Measurements from ENCODE around the gene ZSCAN30.
A peak's percentile ranks its signal among the peaks of the same experiment; 100 is the strongest.

Gene ZSCAN30

GRCh38 chr18:35311496-35311895 is 21.5 kb upstream of the ZSCAN30 start:
- DNase-seq (ENCODE audit: insufficient read length) (no peak), FAIRE-seq (no peak)
- no peak for TF ChIP-seq POLR2AphosphoS5 (IDR thresholded peaks at IDR 0.05; ENCODE audit: low read depth, low read length)
- TF ChIP-seq TAF1 (IDR thresholded peaks at IDR 0.05; ENCODE audit: borderline replicate concordance, low read depth, low read length) = no peak

GRCh38 chr18:35306588-35307250 is 16.7 kb upstream of the ZSCAN30 start:
- TF ChIP-seq TAF1 (IDR thresholded peaks at IDR 0.05; ENCODE audit: borderline replicate concordance, low read depth, low read length) (no peak), POLR2AphosphoS5 (IDR thresholded peaks at IDR 0.05; ENCODE audit: low read depth, low read length) (no peak), POLR2A (IDR thresholded peaks at IDR 0.05; ENCODE audit: low read depth, low read length) (no peak)
- FAIRE-seq = no peak
- DNase-seq (ENCODE audit: insufficient read length) = no peak

- DNase-seq (ENCODE audit: insufficient read length) (no peak), FAIRE-seq (no peak)
- no peak for TF ChIP-seq POLR2A (IDR thresholded peaks at IDR 0.05; ENCODE audit: low read depth, low read length)
These were observed 13.6 kb upstream of the ZSCAN30 start for GRCh38 chr18:35303610-35304009.

- TF ChIP-seq POLR2A (IDR thresholded peaks at IDR 0.05; ENCODE audit: low read depth, low read length) = no peak
- no peak for TF ChIP-seq TAF1 (IDR thresholded peaks at IDR 0.05; ENCODE audit: borderline replicate concordance, low read depth, low read length)
- TF ChIP-seq POLR2AphosphoS5 (IDR thresholded peaks at IDR 0.05; ENCODE audit: low read depth, low read length) = no peak
- no peak for DNase-seq (ENCODE audit: insufficient read length)
- FAIRE-seq = no peak
These were observed 6.0 kb upstream of the ZSCAN30 start for GRCh38 chr18:35296060-35296459.

GRCh38 chr18:35291166-35291565 is 1.1 kb upstream of the ZSCAN30 start:
- FAIRE-seq (no peak), DNase-seq (ENCODE audit: insufficient read length) (no peak)
- TF ChIP-seq POLR2AphosphoS5 (IDR thresholded peaks at IDR 0.05; ENCODE audit: low read depth, low read length) (no peak), POLR2A (IDR thresholded peaks at IDR 0.05; ENCODE audit: low read depth, low read length) (no peak), TAF1 (IDR thresholded peaks at IDR 0.05; ENCODE audit: borderline replicate concordance, low read depth, low read length) (no peak)

- no peak for DNase-seq (ENCODE audit: insufficient read length)
- FAIRE-seq = peak; percentile 70
- no peak for TF ChIP-seq POLR2AphosphoS5 (IDR thresholded peaks at IDR 0.05; ENCODE audit: low read depth, low read length)
- no peak for TF ChIP-seq POLR2A (IDR thresholded peaks at IDR 0.05; ENCODE audit: low read depth, low read length)
- TF ChIP-seq TAF1 (IDR thresholded peaks at IDR 0.05; ENCODE audit: borderline replicate concordance, low read depth, low read length) = no peak
These were observed 319 bp downstream of the ZSCAN30 start for GRCh38 chr18:35289727-35290093.

- DNase-seq (ENCODE audit: insufficient read length) = no peak
- FAIRE-seq = peak; percentile 44
- TF ChIP-seq POLR2AphosphoS5 (IDR thresholded peaks at IDR 0.05; ENCODE audit: low read depth, low read length) (no peak), POLR2A (IDR thresholded peaks at IDR 0.05; ENCODE audit: low read depth, low read length) (no peak), TAF1 (IDR thresholded peaks at IDR 0.05; ENCODE audit: borderline replicate concordance, low read depth, low read length) (no peak)
These were observed 736 bp downstream of the ZSCAN30 start for GRCh38 chr18:35289293-35289692.

- DNase-seq (ENCODE audit: insufficient read length) (no peak), FAIRE-seq (no peak)
- TF ChIP-seq POLR2AphosphoS5 (IDR thresholded peaks at IDR 0.05; ENCODE audit: low read depth, low read length) (no peak), POLR2A (IDR thresholded peaks at IDR 0.05; ENCODE audit: low read depth, low read length) (no peak)
These were observed 5.2 kb downstream of the ZSCAN30 start for GRCh38 chr18:35284841-35285240.

GRCh38 chr18:35283923-35284794 is 5.9 kb downstream of the ZSCAN30 start:
- no peak for FAIRE-seq
- DNase-seq (ENCODE audit: insufficient read length) = no peak

GRCh38 chr18:35282353-35282752 is 7.7 kb downstream of the ZSCAN30 start:
- FAIRE-seq (no peak), DNase-seq (ENCODE audit: insufficient read length) (no peak)
- TF ChIP-seq POLR2AphosphoS5 (IDR thresholded peaks at IDR 0.05; ENCODE audit: low read depth, low read length) = no peak
- TF ChIP-seq TAF1 (IDR thresholded peaks at IDR 0.05; ENCODE audit: borderline replicate concordance, low read depth, low read length) = no peak
- TF ChIP-seq POLR2A (IDR thresholded peaks at IDR 0.05; ENCODE audit: low read depth, low read length) = no peak

More at GRCh38 chr18:35283923-35284794, 5.9 kb downstream of the ZSCAN30 start:
- TF ChIP-seq POLR2A (IDR thresholded peaks at IDR 0.05; ENCODE audit: low read depth, low read length) (no peak), TAF1 (IDR thresholded peaks at IDR 0.05; ENCODE audit: borderline replicate concordance, low read depth, low read length) (no peak)

- no peak for DNase-seq (ENCODE audit: insufficient read length)
- FAIRE-seq = no peak
- no peak for TF ChIP-seq POLR2A (IDR thresholded peaks at IDR 0.05; ENCODE audit: low read depth, low read length)
- no peak for TF ChIP-seq POLR2AphosphoS5 (IDR thresholded peaks at IDR 0.05; ENCODE audit: low read depth, low read length)
- no peak for TF ChIP-seq TAF1 (IDR thresholded peaks at IDR 0.05; ENCODE audit: borderline replicate concordance, low read depth, low read length)
These were observed 11.1 kb downstream of the ZSCAN30 start for GRCh38 chr18:35278969-35279368.

- DNase-seq (ENCODE audit: insufficient read length) (no peak), FAIRE-seq (no peak)
- TF ChIP-seq POLR2A (IDR thresholded peaks at IDR 0.05; ENCODE audit: low read depth, low read length) = no peak
- TF ChIP-seq TAF1 (IDR thresholded peaks at IDR 0.05; ENCODE audit: borderline replicate concordance, low read depth, low read length) = no peak
- TF ChIP-seq POLR2AphosphoS5 (IDR thresholded peaks at IDR 0.05; ENCODE audit: low read depth, low read length) = no peak
These were observed 11.9 kb downstream of the ZSCAN30 start for GRCh38 chr18:35278085-35278484.
